A549 (cell line): Measurements from ENCODE around the gene CDHR4.

Experiments
- CEBPB ChIP-seq, 2 experiments: fragments of >200 bp in 1 of 2; sonication (Bioruptor Twin) in 1 of 2; formaldehyde crosslinking in 1 of 2; IDR thresholded peaks; 2 replicates each; pipeline ENCODE4 v1.6.1; 2012 to 2016
- CHD2 ChIP-seq: fragments of 150-350 bp; IDR thresholded peaks from 2 replicates; pipeline ENCODE4 v1.6.1; 2014; ENCODE audit warnings: low read length; ENCODE audit not compliant: partially characterized antibody
- KDM1A ChIP-seq: fragments of 200-600 bp; sonication (generic); IDR thresholded peaks from 2 replicates; pipeline ENCODE4 v1.6.1; 2016; ENCODE audit warnings: low read depth, mild to moderate bottlenecking
- POLR2A ChIP-seq: IDR thresholded peaks from 2 replicates; pipeline ENCODE4 v1.6.1; 2012; ENCODE audit warnings: mild to moderate bottlenecking, low read length
- RCOR1 ChIP-seq: fragments of 150-350 bp; IDR thresholded peaks from 2 replicates; pipeline ENCODE4 v1.6.1; 2014; ENCODE audit warnings: antibody characterized with exemption, low read length, low read depth
- TF ChIP-seq, protein P1 (sequence below): fragments of >200 bp; sonication (Bioruptor Twin); formaldehyde crosslinking; IDR thresholded peaks from 3 replicates; pipeline ENCODE4 v1.5.1; 2016
- TF ChIP-seq, protein P2 (sequence below): IDR thresholded peaks from 2 replicates; pipeline ENCODE4 v1.6.1; 2012

DNA sequence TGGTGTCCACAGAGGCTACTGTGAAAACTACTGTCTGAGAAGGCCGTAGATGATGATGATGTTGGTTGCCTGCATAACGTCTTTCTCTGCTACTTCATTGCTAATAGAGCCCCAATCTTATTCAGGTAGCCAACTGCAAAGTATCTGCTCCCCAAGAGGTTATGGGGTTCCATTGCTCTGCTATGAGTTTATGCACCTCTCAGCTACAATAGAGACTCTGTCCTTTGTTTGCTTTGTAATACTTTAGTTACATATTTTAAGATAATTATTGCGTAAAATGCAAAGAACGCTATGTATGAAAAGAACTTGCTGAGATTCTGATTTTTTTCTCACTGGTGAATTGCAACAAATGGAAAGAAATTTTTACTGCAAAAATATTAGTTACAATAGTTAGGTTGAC lies 48.2 kb downstream of the CDHR4 start:
- TF ChIP-seq, protein P1, sequence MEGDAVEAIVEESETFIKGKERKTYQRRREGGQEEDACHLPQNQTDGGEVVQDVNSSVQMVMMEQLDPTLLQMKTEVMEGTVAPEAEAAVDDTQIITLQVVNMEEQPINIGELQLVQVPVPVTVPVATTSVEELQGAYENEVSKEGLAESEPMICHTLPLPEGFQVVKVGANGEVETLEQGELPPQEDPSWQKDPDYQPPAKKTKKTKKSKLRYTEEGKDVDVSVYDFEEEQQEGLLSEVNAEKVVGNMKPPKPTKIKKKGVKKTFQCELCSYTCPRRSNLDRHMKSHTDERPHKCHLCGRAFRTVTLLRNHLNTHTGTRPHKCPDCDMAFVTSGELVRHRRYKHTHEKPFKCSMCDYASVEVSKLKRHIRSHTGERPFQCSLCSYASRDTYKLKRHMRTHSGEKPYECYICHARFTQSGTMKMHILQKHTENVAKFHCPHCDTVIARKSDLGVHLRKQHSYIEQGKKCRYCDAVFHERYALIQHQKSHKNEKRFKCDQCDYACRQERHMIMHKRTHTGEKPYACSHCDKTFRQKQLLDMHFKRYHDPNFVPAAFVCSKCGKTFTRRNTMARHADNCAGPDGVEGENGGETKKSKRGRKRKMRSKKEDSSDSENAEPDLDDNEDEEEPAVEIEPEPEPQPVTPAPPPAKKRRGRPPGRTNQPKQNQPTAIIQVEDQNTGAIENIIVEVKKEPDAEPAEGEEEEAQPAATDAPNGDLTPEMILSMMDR, result no peak
- TF ChIP-seq CEBPB (IDR thresholded peaks at IDR 0.05) (no peak), KDM1A (no peak), POLR2A (no peak), RCOR1 (no peak), CHD2 (no peak)
- TF ChIP-seq, protein P2, sequence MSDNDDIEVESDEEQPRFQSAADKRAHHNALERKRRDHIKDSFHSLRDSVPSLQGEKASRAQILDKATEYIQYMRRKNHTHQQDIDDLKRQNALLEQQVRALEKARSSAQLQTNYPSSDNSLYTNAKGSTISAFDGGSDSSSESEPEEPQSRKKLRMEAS, result no peak
